RWPE2 (cell line): ENCODE results near the gene ARFIP1.

ENCODE experiments used
- ATAC-seq: fragments of 200-7000 bp; cut with Tn5 transposase; 3 replicates; pipeline ENCODE4 v1.9.1; 2021; ENCODE audit warnings: low read depth
- DNase-seq: peaks from one replicate; pipeline ENCODE4 v3.0.0-alpha.2; 2020; ENCODE audit warnings: low spot score
- H3K27ac ChIP-seq: fragments of 450-650 bp; 2 replicates; pipeline ENCODE4 v1.5.1; 2017; ENCODE audit warnings: mild to moderate bottlenecking; ENCODE audit not compliant: poor library complexity, severe bottlenecking
- H3K27me3 ChIP-seq: fragments of 250-450 bp; sonication (Bioruptor Pico); 2 replicates; pipeline ENCODE4 v1.5.1; 2021; ENCODE audit warnings: mild to moderate bottlenecking, moderate library complexity; ENCODE audit not compliant: insufficient read depth, poor library complexity, severe bottlenecking
- H3K36me3 ChIP-seq: fragments of 250-450 bp; sonication (Bioruptor Pico); 2 replicates; pipeline ENCODE4 v1.5.1; 2020; ENCODE audit warnings: low read depth, mild to moderate bottlenecking, moderate library complexity
- H3K4me1 ChIP-seq: fragments of 250-450 bp; sonication (Bioruptor Pico); 2 replicates; pipeline ENCODE4 v1.5.1; 2021; ENCODE audit warnings: mild to moderate bottlenecking, moderate library complexity; ENCODE audit not compliant: insufficient read depth, poor library complexity, severe bottlenecking
- H3K4me3 ChIP-seq: fragments of 250-450 bp; sonication (Bioruptor Pico); 2 replicates; pipeline ENCODE4 v1.5.1; 2021; ENCODE audit warnings: mild to moderate bottlenecking, moderate library complexity; ENCODE audit not compliant: severe bottlenecking
- H3K9me3 ChIP-seq: fragments of 250-450 bp; sonication (Bioruptor Pico); 2 replicates; pipeline ENCODE4 v1.5.1; 2021; ENCODE audit warnings: mild to moderate bottlenecking, moderate library complexity; ENCODE audit not compliant: severe bottlenecking
- TF ChIP-seq, protein P1 (sequence below): fragments of 450-650 bp; IDR thresholded peaks from one replicate; pipeline ENCODE4 v1.5.1; 2017; ENCODE audit warnings: mild to moderate bottlenecking, moderate library complexity; ENCODE audit not compliant: poor library complexity, severe bottlenecking

The ARFIP1 gene

DNA sequence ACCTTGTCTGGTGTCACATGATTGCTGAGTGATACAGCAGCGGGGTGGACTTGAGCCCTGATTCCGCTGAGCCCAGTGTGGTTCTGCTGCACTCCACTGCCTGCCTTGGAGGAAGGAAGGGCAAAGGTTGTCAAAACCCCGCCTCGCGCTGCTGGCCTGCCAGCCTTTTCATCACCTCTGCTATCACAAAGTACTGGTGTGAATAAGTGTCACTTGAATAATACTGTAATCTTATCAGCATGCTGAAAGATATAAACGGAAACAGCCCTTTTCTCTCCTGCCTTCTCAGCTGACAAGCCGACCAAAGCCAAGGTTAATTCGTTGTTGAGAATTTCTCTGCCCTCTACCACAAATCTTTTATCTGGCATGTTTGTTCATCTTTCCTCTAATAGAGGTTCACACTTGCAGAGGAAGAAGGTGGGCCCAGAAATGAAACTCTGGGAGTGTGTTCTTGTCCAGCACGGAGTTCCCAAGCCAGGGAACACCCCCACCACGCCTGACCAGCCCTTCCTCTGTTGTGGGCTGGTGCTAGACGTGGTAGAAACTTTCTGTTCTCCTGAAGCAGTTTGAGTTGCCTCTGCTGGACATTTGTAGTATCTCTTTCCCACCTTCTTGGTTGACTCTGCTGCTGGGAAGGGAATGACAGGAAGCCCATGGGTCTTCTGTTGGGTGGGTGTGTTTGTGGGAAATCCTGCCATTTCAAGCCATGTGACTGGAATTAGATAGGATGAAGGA lies 177.8 kb downstream of the ARFIP1 start:
- Histone ChIP-seq H3K27ac (no peak overlapping the region), H3K4me3 (no peak overlapping the region), H3K36me3 (peaks cover 32% of the 10 kb centered on the region), H3K27me3 (no peaks in the 10 kb centered on the region), H3K9me3 (no peaks in the 10 kb centered on the region), H3K4me1 (no peaks in the 10 kb centered on the region)
- DNase-seq (no peak), ATAC-seq (no peak)
- TF ChIP-seq, protein P1, sequence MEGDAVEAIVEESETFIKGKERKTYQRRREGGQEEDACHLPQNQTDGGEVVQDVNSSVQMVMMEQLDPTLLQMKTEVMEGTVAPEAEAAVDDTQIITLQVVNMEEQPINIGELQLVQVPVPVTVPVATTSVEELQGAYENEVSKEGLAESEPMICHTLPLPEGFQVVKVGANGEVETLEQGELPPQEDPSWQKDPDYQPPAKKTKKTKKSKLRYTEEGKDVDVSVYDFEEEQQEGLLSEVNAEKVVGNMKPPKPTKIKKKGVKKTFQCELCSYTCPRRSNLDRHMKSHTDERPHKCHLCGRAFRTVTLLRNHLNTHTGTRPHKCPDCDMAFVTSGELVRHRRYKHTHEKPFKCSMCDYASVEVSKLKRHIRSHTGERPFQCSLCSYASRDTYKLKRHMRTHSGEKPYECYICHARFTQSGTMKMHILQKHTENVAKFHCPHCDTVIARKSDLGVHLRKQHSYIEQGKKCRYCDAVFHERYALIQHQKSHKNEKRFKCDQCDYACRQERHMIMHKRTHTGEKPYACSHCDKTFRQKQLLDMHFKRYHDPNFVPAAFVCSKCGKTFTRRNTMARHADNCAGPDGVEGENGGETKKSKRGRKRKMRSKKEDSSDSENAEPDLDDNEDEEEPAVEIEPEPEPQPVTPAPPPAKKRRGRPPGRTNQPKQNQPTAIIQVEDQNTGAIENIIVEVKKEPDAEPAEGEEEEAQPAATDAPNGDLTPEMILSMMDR = no peak

DNA sequence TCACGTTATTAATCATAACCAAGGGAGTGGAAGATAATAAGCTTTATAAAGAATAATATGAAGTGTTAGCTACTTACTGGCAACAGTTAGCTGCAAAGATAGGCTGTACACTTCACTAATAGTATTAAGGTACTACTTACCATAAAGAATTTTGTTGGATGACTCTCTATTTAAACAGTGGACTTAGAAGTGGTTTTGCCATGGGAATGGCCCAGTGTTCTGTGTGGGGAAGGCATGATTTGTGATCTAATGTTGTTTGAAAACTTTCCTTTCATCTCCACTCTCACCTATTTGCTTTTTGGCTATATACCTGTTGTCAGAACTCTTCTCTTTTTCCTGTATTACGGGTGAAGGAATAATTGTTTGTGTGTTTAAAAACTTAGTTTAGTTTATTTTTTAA lies 179.3 kb downstream of the ARFIP1 start:
- DNase-seq (no peak), ATAC-seq (no peak)
- H3K36me3 ChIP-seq = peaks cover 36% of the 10 kb centered on the region
- no peaks in the 10 kb centered on the region for H3K9me3 ChIP-seq
- H3K27ac ChIP-seq = no peak overlapping the region
- H3K27me3 ChIP-seq = no peaks in the 10 kb centered on the region
- H3K4me3 ChIP-seq = no peak overlapping the region
- H3K4me1 ChIP-seq = no peaks in the 10 kb centered on the region
- TF ChIP-seq, protein P1 = no peak

DNA sequence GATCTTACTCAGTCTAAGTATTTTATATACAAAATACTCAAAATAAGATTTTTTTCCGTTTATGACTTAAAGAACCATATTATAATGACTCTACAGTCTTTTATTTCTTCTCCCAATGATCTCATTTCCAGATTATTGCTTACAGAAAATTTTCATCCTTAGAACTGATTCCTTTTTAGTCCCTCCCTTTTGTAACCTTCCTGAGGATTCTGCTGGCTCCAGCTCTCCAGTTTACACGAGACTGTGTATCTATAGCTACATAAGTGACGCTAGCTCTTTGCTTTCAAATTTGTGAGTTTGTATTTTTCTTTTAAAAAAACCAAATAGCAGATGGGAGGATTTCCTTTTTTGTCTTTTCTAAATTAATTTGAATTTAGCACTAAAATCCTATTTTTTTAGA lies 180.3 kb downstream of the ARFIP1 start:
- no peaks in the 10 kb centered on the region for H3K4me1 ChIP-seq
- no peak overlapping the region for H3K4me3 ChIP-seq
- no peaks in the 10 kb centered on the region for H3K9me3 ChIP-seq
- TF ChIP-seq, protein P1 = no peak
- ATAC-seq = no peak
- no peaks in the 10 kb centered on the region for H3K27me3 ChIP-seq
- H3K36me3 ChIP-seq = peaks cover 37% of the 10 kb centered on the region
- DNase-seq = no peak
- H3K27ac ChIP-seq = no peak overlapping the region

DNA sequence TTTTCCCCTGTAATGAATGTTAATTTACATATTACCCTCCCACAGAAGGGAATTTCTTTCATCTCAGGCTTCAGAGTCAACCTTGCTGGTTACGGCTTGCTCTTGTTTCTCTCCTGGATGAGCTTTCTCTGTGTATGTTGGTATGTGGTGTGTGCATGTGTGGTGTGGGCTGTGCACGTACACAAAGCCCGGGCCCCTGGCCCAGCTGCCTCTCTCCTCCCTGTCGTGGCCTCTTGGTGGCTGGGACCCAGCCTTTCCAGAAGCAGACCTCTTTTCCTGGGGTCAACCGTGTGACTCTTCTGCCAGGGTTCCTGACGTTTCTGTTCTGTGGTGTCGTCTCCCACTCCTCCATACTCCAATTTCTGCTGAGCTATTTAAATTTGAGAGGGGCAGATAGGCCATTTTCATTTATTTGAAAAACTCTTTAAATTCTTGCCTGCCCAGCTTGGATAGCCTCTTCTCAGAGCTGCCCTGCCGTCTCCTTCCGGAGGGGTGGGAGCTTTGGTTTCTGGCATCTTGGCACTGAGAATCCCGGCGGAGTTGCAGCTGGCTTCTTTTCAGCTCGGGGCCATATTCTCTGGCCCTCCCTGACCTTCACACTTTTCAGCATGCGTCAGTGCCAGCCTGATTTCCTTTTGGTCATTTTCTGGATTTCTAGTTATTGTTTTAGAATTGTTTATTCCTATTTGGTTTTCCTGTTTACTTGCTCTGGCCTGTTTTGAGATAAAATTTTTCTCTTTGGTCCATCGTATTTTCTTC lies 181.4 kb downstream of the ARFIP1 start:
- no peaks in the 10 kb centered on the region for H3K4me1 ChIP-seq
- TF ChIP-seq, protein P1 = no peak
- DNase-seq (no peak), ATAC-seq (no peak)
- no peaks in the 10 kb centered on the region for H3K9me3 ChIP-seq
- no peak overlapping the region for H3K4me3 ChIP-seq
- no peaks in the 10 kb centered on the region for H3K27me3 ChIP-seq
- H3K27ac ChIP-seq = no peak overlapping the region
- peaks cover 31% of the 10 kb centered on the region for H3K36me3 ChIP-seq

DNA sequence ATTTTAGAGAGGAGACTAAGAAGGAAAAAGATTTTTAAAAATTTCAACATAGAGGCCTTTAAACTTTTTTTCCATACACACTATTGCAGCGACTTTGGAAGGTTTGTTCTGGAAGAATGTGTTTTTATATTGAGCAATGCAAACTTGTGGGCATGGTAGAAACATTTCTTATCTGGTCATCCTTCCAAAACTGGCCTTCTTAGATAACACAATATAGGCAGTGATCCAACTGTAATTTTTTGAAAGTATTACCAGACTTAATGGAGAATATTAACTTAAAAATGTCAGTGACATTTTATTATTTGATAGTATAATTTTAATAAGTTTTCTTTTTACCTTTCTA lies 182.0 kb downstream of the ARFIP1 start:
- no peaks in the 10 kb centered on the region for H3K4me1 ChIP-seq
- H3K27ac ChIP-seq = no peak overlapping the region
- ATAC-seq (no peak), DNase-seq (no peak)
- H3K9me3 ChIP-seq = no peaks in the 10 kb centered on the region
- peaks cover 31% of the 10 kb centered on the region for H3K36me3 ChIP-seq
- H3K4me3 ChIP-seq = no peak overlapping the region
- H3K27me3 ChIP-seq = no peaks in the 10 kb centered on the region
- TF ChIP-seq, protein P1 = no peak
